Ovary (tissue), 3 donors: ENCODE data around the gene UMAD1.

Experiments
- EP300 ChIP-seq: sonication (generic); formaldehyde crosslinking; IDR thresholded peaks from one replicate; pipeline ENCODE4 v1.6.1; 2017; ENCODE audit warnings: antibody characterized with exemption
- POLR2A ChIP-seq: fragments of 450-650 bp; IDR thresholded peaks from one replicate; pipeline ENCODE4 v1.6.1; 2017; ENCODE audit warnings: antibody characterized with exemption, mild to moderate bottlenecking, moderate library complexity
- TF ChIP-seq, protein P1 (sequence below), 3 donors: fragments of 450-650 bp in 2 of 3; fragments of 200-600 bp in 1 of 3; IDR thresholded peaks; one replicate each; pipeline versions ENCODE4 v1.5.1 to v1.8.0; 2016 to 2022; ENCODE audit warnings: antibody characterized with exemption in 3 of 3, mild to moderate bottlenecking in 1 of 3
- donor health status: DM: no; HTN: no; CAD: no.

DNA sequence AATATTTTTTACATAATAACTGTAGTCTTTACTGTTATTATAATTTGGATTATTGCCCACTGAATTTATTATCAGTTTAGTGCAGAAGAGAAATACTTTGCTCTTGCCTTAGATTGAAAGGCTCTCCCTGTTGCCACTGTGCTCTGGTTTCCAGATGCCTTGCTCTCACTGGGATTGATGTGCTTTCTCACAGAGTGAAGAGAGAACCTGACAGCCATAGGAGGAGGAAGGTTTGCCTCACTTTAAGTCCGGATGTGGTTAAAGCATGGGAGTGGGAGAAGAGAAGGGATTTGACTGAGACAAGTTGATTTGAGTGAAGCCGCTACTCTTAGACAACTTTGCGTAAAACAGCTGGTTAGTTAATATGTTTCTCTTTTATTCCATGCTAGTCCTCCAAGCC is 146.0 kb downstream of the UMAD1 start:
- TF ChIP-seq, protein P1, sequence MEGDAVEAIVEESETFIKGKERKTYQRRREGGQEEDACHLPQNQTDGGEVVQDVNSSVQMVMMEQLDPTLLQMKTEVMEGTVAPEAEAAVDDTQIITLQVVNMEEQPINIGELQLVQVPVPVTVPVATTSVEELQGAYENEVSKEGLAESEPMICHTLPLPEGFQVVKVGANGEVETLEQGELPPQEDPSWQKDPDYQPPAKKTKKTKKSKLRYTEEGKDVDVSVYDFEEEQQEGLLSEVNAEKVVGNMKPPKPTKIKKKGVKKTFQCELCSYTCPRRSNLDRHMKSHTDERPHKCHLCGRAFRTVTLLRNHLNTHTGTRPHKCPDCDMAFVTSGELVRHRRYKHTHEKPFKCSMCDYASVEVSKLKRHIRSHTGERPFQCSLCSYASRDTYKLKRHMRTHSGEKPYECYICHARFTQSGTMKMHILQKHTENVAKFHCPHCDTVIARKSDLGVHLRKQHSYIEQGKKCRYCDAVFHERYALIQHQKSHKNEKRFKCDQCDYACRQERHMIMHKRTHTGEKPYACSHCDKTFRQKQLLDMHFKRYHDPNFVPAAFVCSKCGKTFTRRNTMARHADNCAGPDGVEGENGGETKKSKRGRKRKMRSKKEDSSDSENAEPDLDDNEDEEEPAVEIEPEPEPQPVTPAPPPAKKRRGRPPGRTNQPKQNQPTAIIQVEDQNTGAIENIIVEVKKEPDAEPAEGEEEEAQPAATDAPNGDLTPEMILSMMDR (IDR thresholded peaks at IDR 0.05): no peak
- TF ChIP-seq POLR2A (no peak), EP300 (no peak)
